Measurements from ENCODE around the gene DTX2.
"Not testable (repeated sequence)": the region's sequence is repeated elsewhere in the genome, so short reads cannot be mapped to it uniquely, and the experiment has no call there.

The DTX2 gene

GRCh38 chr7:76512941-76513816 is 51.7 kb downstream of the DTX2 start:
- in situ Hi-C loops (cut with MboI; ENCODE audit: low pct_unique_long_range_greater_than_20kb, low sequenced_read_pairs, unreplicated experiment), result no loop called here
- DNase-seq (ENCODE audit: low spot score), result no peak
- TF ChIP-seq CTCF (IDR thresholded peaks at IDR 0.05; ENCODE audit: extremely low read depth, insufficient read depth, missing control alignments), result no peak

GRCh38 chr7:76513817-76514799 is 52.6 kb downstream of the DTX2 start:
- no peak for DNase-seq (ENCODE audit: low spot score)
- in situ Hi-C loops (cut with MboI; ENCODE audit: low pct_unique_long_range_greater_than_20kb, low sequenced_read_pairs, unreplicated experiment), result no loop called here
- no peak for TF ChIP-seq CTCF (IDR thresholded peaks at IDR 0.05; ENCODE audit: extremely low read depth, insufficient read depth, missing control alignments)

GRCh38 chr7:76514926-76515771 is 53.6 kb downstream of the DTX2 start:
- in situ Hi-C loops (cut with MboI; ENCODE audit: low pct_unique_long_range_greater_than_20kb, low sequenced_read_pairs, unreplicated experiment), result no loop called here
- no peak for DNase-seq (ENCODE audit: low spot score)
- TF ChIP-seq CTCF (IDR thresholded peaks at IDR 0.05; ENCODE audit: extremely low read depth, insufficient read depth, missing control alignments), result no peak

GRCh38 chr7:76515999-76516443 is 54.5 kb downstream of the DTX2 start:
- DNase-seq (ENCODE audit: low spot score), result peak; percentile 79
- TF ChIP-seq CTCF (IDR thresholded peaks at IDR 0.05; ENCODE audit: extremely low read depth, insufficient read depth, missing control alignments), result peak; percentile 86
- in situ Hi-C loops (cut with MboI; ENCODE audit: low pct_unique_long_range_greater_than_20kb, low sequenced_read_pairs, unreplicated experiment), result no loop called here

- in situ Hi-C loops (cut with MboI; ENCODE audit: low pct_unique_long_range_greater_than_20kb, low sequenced_read_pairs, unreplicated experiment), result not testable (repeated sequence)
Observed at GRCh38 chr7:76516932-76517331, 55.4 kb downstream of the DTX2 start.

GRCh38 chr7:76526183-76526582 is 64.7 kb downstream of the DTX2 start:
- DNase-seq (ENCODE audit: low spot score); in situ Hi-C loops (cut with MboI; ENCODE audit: low pct_unique_long_range_greater_than_20kb, low sequenced_read_pairs, unreplicated experiment): not testable (repeated sequence)

More at GRCh38 chr7:76516932-76517331, 55.4 kb downstream of the DTX2 start:
- not testable (repeated sequence) for DNase-seq (ENCODE audit: low spot score)

GRCh38 chr7:76531643-76532042 is 70.1 kb downstream of the DTX2 start:
- DNase-seq (ENCODE audit: low spot score), result not testable (repeated sequence)

GRCh38 chr7:76543197-76543596 is 81.7 kb downstream of the DTX2 start, which contains the start of gene SPDYE16:
Gene SPDYE16, minus strand, starts transcription at chr7:76543297. Its CDS starts 1,838 bp downstream, at chr7:76541459.
- DNase-seq (ENCODE audit: low spot score); in situ Hi-C loops (cut with MboI; ENCODE audit: low pct_unique_long_range_greater_than_20kb, low sequenced_read_pairs, unreplicated experiment): not testable (repeated sequence)

More at GRCh38 chr7:76531643-76532042, 70.1 kb downstream of the DTX2 start:
- in situ Hi-C loops (cut with MboI; ENCODE audit: low pct_unique_long_range_greater_than_20kb, low sequenced_read_pairs, unreplicated experiment), result not testable (repeated sequence)

GRCh38 chr7:76549025-76549854 is 87.7 kb downstream of the DTX2 start:
- in situ Hi-C loops (cut with MboI; ENCODE audit: low pct_unique_long_range_greater_than_20kb, low sequenced_read_pairs, unreplicated experiment), result not testable (repeated sequence)
- peak; percentile 80 for DNase-seq (ENCODE audit: low spot score)

GRCh38 chr7:76549855-76550248 is 88.3 kb downstream of the DTX2 start:
- in situ Hi-C loops (cut with MboI; ENCODE audit: low pct_unique_long_range_greater_than_20kb, low sequenced_read_pairs, unreplicated experiment), result not testable (repeated sequence)

GRCh38 chr7:76551992-76552391 is 90.5 kb downstream of the DTX2 start:
- DNase-seq (ENCODE audit: low spot score); in situ Hi-C loops (cut with MboI; ENCODE audit: low pct_unique_long_range_greater_than_20kb, low sequenced_read_pairs, unreplicated experiment): not testable (repeated sequence)

More at GRCh38 chr7:76549855-76550248, 88.3 kb downstream of the DTX2 start:
- DNase-seq (ENCODE audit: low spot score), result not testable (repeated sequence)
